Measurements from ENCODE around the gene PRPH2. TPM values are rescaled to one million over a fixed set of nuclear protein-coding genes. Genes with fewer than 3 reads are reported as not detected.
A peak's percentile ranks its signal among the peaks of the same experiment; 100 is the strongest.

Gene PRPH2
- total and polyA plus RNA-seq, 2 of the 13 experiments (the other 11 are each of a cell fraction or from before 2014, with no cell fraction given), result 0.03 to 0.04 TPM

GRCh38 chr6:42746463-42747391 lies 24.3 kb upstream of the PRPH2 start (continued):
- TF ChIP-seq ZNF407 (CRISPR knock-in tag; IDR thresholded peaks at IDR 0.05; ENCODE audit: not compliant biosample characterization) (peak; percentile 44), CBX1 (IDR thresholded peaks at IDR 0.05; ENCODE audit: low read depth) (peak; percentile 86), ZNF253 (CRISPR knock-in tag; IDR thresholded peaks at IDR 0.05; ENCODE audit: borderline replicate concordance) (0 out of 2 replicates have a peak, but pooled peaks have one; percentile 39), AKNA (CRISPR knock-in tag; IDR thresholded peaks at IDR 0.05; ENCODE audit: borderline replicate concordance) (no peak)
- TF ChIP-seq, protein P1, sequence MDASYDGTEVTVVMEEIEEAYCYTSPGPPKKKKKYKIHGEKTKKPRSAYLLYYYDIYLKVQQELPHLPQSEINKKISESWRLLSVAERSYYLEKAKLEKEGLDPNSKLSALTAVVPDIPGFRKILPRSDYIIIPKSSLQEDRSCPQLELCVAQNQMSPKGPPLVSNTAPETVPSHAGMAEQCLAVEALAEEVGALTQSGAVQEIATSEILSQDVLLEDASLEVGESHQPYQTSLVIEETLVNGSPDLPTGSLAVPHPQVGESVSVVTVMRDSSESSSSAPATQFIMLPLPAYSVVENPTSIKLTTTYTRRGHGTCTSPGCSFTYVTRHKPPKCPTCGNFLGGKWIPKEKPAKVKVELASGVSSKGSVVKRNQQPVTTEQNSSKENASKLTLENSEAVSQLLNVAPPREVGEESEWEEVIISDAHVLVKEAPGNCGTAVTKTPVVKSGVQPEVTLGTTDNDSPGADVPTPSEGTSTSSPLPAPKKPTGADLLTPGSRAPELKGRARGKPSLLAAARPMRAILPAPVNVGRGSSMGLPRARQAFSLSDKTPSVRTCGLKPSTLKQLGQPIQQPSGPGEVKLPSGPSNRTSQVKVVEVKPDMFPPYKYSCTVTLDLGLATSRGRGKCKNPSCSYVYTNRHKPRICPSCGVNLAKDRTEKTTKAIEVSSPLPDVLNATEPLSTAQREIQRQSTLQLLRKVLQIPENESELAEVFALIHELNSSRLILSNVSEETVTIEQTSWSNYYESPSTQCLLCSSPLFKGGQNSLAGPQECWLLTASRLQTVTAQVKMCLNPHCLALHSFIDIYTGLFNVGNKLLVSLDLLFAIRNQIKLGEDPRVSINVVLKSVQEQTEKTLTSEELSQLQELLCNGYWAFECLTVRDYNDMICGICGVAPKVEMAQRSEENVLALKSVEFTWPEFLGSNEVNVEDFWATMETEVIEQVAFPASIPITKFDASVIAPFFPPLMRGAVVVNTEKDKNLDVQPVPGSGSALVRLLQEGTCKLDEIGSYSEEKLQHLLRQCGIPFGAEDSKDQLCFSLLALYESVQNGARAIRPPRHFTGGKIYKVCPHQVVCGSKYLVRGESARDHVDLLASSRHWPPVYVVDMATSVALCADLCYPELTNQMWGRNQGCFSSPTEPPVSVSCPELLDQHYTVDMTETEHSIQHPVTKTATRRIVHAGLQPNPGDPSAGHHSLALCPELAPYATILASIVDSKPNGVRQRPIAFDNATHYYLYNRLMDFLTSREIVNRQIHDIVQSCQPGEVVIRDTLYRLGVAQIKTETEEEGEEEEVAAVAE (CRISPR knock-in tag; IDR thresholded peaks at IDR 0.05; ENCODE audit: borderline replicate concordance), result peak; percentile 96
